Spleen (tissue), 11 donors: ENCODE measurements around the gene MZT2B. TPM values are rescaled to one million over a fixed set of nuclear protein-coding genes. Genes with fewer than 3 reads are reported as not detected.
"Not testable (repeated sequence)": the region's sequence is repeated elsewhere in the genome, so short reads cannot be mapped to it uniquely, and the experiment has no call there.

Source experiments
- DNase-seq: peaks from one replicate; pipeline ENCODE4 v3.0.0-alpha.2; 2020
- H3K27ac ChIP-seq, 8 donors: fragments of 200-600 bp; sonication (generic) in 7 of 8; 1 replicate in 4 of 8; 2 replicates in 4 of 8; pipeline versions ENCODE4 v1.5.0 to v1.8.0; 2016 to 2021; ENCODE audit warnings: inconsistent platforms in 4 of 8, mild to moderate bottlenecking in 4 of 8, moderate library complexity in 1 of 8
- H3K27me3 ChIP-seq, 7 donors: fragments of 200-600 bp; sonication (generic) in 6 of 7; replicated peaks in 1 of 7; 1 replicate in 4 of 7; 2 replicates in 3 of 7; pipeline versions ENCODE4 v1.5.0 to v1.8.0; 2016 to 2021; ENCODE audit warnings: inconsistent platforms in 3 of 7, mild to moderate bottlenecking in 1 of 7
- H3K36me3 ChIP-seq, 6 donors: fragments of 200-600 bp; sonication (generic) in 5 of 6; 1 replicate in 4 of 6; 2 replicates in 2 of 6; pipeline versions ENCODE4 v1.5.0 to v1.8.0; 2016 to 2021; ENCODE audit warnings: inconsistent platforms in 2 of 6
- H3K4me1 ChIP-seq, 6 donors: fragments of 200-600 bp; sonication (generic) in 5 of 6; 1 replicate in 3 of 6; 2 replicates in 3 of 6; pipeline versions ENCODE4 v1.5.0 to v1.8.0; 2016 to 2021; ENCODE audit warnings: inconsistent platforms in 3 of 6
- H3K4me3 ChIP-seq, 8 donors: fragments of 200-600 bp; sonication (generic) in 7 of 8; 1 replicate in 4 of 8; 2 replicates in 4 of 8; pipeline versions ENCODE4 v1.5.0 to v1.8.0; 2016 to 2021; ENCODE audit warnings: inconsistent platforms in 4 of 8, mild to moderate bottlenecking in 4 of 8, moderate library complexity in 2 of 8
- H3K9me3 ChIP-seq, 8 donors: fragments of 200-600 bp; sonication (generic) in 7 of 8; 1 replicate in 4 of 8; 2 replicates in 4 of 8; pipeline versions ENCODE4 v1.5.0 to v1.8.0; 2016 to 2021; ENCODE audit warnings: inconsistent platforms in 4 of 8
- CTCF ChIP-seq, 11 experiments: fragments of 200-600 bp in 7 of 11; fragments of 450-650 bp in 4 of 11; sonication (generic) in 4 of 11; IDR thresholded peaks in 8 of 11; conservative IDR thresholded peaks in 3 of 11; 1 replicate in 7 of 11; 2 replicates in 4 of 11; pipeline versions ENCODE4 v1.4.0 to v1.8.0; 2016 to 2021; ENCODE audit warnings: antibody characterized with exemption in 11 of 11, inconsistent platforms in 4 of 11, mild to moderate bottlenecking in 1 of 11
- POLR2A ChIP-seq, 3 donors: fragments of 450-650 bp; IDR thresholded peaks; one replicate each; pipeline ENCODE4 v1.5.1; 2017; ENCODE audit warnings: antibody characterized with exemption in 3 of 3, mild to moderate bottlenecking in 1 of 3
- POLR2AphosphoS5 ChIP-seq, 3 donors: sonication (generic); formaldehyde crosslinking; IDR thresholded peaks; one replicate each; pipeline ENCODE4 v1.5.1; 2017; ENCODE audit warnings: antibody characterized with exemption in 3 of 3
- WGBS, 5 donors: extraction: QIAGEN DNeasy Blood & Tissue Kit in 3 of 5; methylation state at CpG; one replicate each; pipeline versions ENCODE4 v1.1.5 to v1.1.7; 2013 to 2018; 5-methylcytosine and 5-hydroxymethylcytosine counted together
- intact Hi-C: fragments of 100-400 bp; cut with DNase I; formaldehyde crosslinking; loops from one replicate; pipeline ENCODE4 v1.15.0; 2023; ENCODE audit warnings: low total_unique reads
- polyA plus RNA-seq, 3 donors: library from polyadenylated mRNA; stranded (reverse); fragments of 200-250 nt; gene quantifications; one replicate each; pipeline ENCODE4 v1.2.1, GENCODE V29; 2013
- total RNA-seq, 7 donors: library from RNA; depleted of rRNA in 3 of 7; stranded (reverse); fragments of >200 nt in 3 of 7; fragmentation: NEBNext Ultra II Directional in 4 of 7; extraction: Animal tissue kit (Norgen Biotek cat#: 25700) in 4 of 7; gene quantifications; one replicate each; pipeline versions ENCODE4 v1.1.0 to v1.2.1, GENCODE V29; 2016 to 2021
- donor health status: healthy with polysubstance abuse.
- donor health status: DM: no; HTN: no; CAD: no; lungs with moderate emphysema.
- donor health status: DM: no; HTN: no; CAD: no.
- donor health status: Bipolar disorder and iron deficiency.
- donor health status: healthy.
- donor health status: DM: no; HTN: no; CAD: no.
- donor health status: DM: yes; HTN: yes; CAD: no.

MZT2B gene
- total and polyA plus RNA-seq, 10 donors = 37.9 to 308 (median 120) TPM

GRCh38 chr2:130185896-130186295 lies 3.8 kb downstream of the MZT2B start:
- intact Hi-C loops = loop anchor here (10.0 kb wide), 1 partner anchor 149 kb away; no protein-coding TSS in a partner anchor
- 84 to 93% (median 86%) methylated on average over 4 of the region's 4 CpGs for WGBS, 5 donors
- H3K36me3 ChIP-seq = peaks cover 0 to 39% (median 3%) of the 10 kb centered on the region in 6 donors
- H3K27ac ChIP-seq = no peak overlapping the region
- peak; percentile 70 for DNase-seq
- H3K27me3 ChIP-seq = no peaks in the 10 kb centered on the region
- TF ChIP-seq CTCF (IDR thresholded peaks at IDR 0.05 in 8 of 11, conservative IDR thresholded peaks at IDR 0.05 in 3 of 11) = no peak
- no peak for TF ChIP-seq POLR2A (IDR thresholded peaks at IDR 0.05)
- no peak for TF ChIP-seq POLR2AphosphoS5 (IDR thresholded peaks at IDR 0.05)
- no peak overlapping the region for H3K4me3 ChIP-seq
- H3K4me1 ChIP-seq = peaks cover 7 to 26% (median 17%) of the 10 kb centered on the region in 6 donors
- no peaks in the 10 kb centered on the region for H3K9me3 ChIP-seq

GRCh38 chr2:130186391-130186790 lies 4.3 kb downstream of the MZT2B start:
- H3K4me1 ChIP-seq = peaks cover 6 to 23% (median 15%) of the 10 kb centered on the region in 6 donors
- peaks cover 0 to 44% (median 6%) of the 10 kb centered on the region in 6 donors for H3K36me3 ChIP-seq
- WGBS, 5 donors = 86 to 94% (median 90%) methylated on average over 5 of the region's 5 CpGs
- H3K9me3 ChIP-seq = no peaks in the 10 kb centered on the region
- no peak for TF ChIP-seq CTCF (IDR thresholded peaks at IDR 0.05 in 8 of 11, conservative IDR thresholded peaks at IDR 0.05 in 3 of 11)
- no peak for TF ChIP-seq POLR2A (IDR thresholded peaks at IDR 0.05)
- TF ChIP-seq POLR2AphosphoS5 (IDR thresholded peaks at IDR 0.05) = no peak
- intact Hi-C loops = loop anchor here (10.0 kb wide), 1 partner anchor 148 kb away; no protein-coding TSS in a partner anchor
- H3K27me3 ChIP-seq = no peaks in the 10 kb centered on the region
- no peak overlapping the region for H3K27ac ChIP-seq
- H3K4me3 ChIP-seq = no peak overlapping the region
- DNase-seq = peak; percentile 58

- Histone ChIP-seq H3K4me1 (peaks cover 6 to 23% (median 15%) of the 10 kb centered on the region in 6 donors), H3K27ac (no peak overlapping the region), H3K4me3 (no peak overlapping the region), H3K36me3 (peaks cover 0 to 50% (median 7%) of the 10 kb centered on the region in 6 donors), H3K27me3 (no peaks in the 10 kb centered on the region), H3K9me3 (no peaks in the 10 kb centered on the region)
- intact Hi-C loops = loop anchor here (10.0 kb wide), 1 partner anchor 148 kb away; no protein-coding TSS in a partner anchor
- WGBS, 5 donors = 79 to 93% (median 84%) methylated on average over 6 to 8 of the region's 8 CpGs
- TF ChIP-seq POLR2A (IDR thresholded peaks at IDR 0.05) (no peak), POLR2AphosphoS5 (IDR thresholded peaks at IDR 0.05) (no peak), CTCF (IDR thresholded peaks at IDR 0.05 in 8 of 11, conservative IDR thresholded peaks at IDR 0.05 in 3 of 11) (no peak)
- DNase-seq = peak; percentile 29
Observed at GRCh38 chr2:130187268-130187667, 5.2 kb downstream of the MZT2B start.

GRCh38 chr2:130187859-130188792 lies 6.1 kb downstream of the MZT2B start:
- not testable (repeated sequence) for H3K9me3 ChIP-seq, H3K27ac ChIP-seq, H3K4me3 ChIP-seq, H3K27me3 ChIP-seq
- Histone ChIP-seq H3K36me3 (peaks cover 0 to 50% (median 7%) of the 10 kb centered on the region in 6 donors), H3K4me1 (peaks cover 4 to 18% (median 11%) of the 10 kb centered on the region in 6 donors)
- peak; percentile 59 for DNase-seq
- intact Hi-C loops = loop anchor here (10.0 kb wide), 1 partner anchor 147 kb away; no protein-coding TSS in a partner anchor
- 89 to 94% (median 91%) methylated on average over 13 to 17 of the region's 17 CpGs for WGBS, 5 donors

- DNase-seq = peak; percentile 14
- intact Hi-C loops = loop anchor here (10.0 kb wide), 1 partner anchor 146 kb away; no protein-coding TSS in a partner anchor
- H3K4me1 ChIP-seq, H3K9me3 ChIP-seq, H3K4me3 ChIP-seq, H3K27me3 ChIP-seq, H3K27ac ChIP-seq: not testable (repeated sequence)
- WGBS, 5 donors = 73 to 89% (median 86%) methylated on average over 3 to 4 of the region's 4 CpGs
- H3K36me3 ChIP-seq = peaks cover 0 to 45% (median 7%) of the 10 kb centered on the region in 6 donors
Observed at GRCh38 chr2:130188958-130189357, 6.9 kb downstream of the MZT2B start.
